Neural cell (in vitro differentiated cells): Measurements from ENCODE around the gene RPRML. TPM values are rescaled to one million over a fixed set of nuclear protein-coding genes. Genes with fewer than 3 reads are reported as not detected.

Experiments
- H2AFZ ChIP-seq: fragments of 200-600, 300-800 bp; sonication (generic), shearing (Covaris generic); 2 replicates; pipeline ENCODE4 v1.6.0; 2014; ENCODE audit warnings: low read depth, mild to moderate bottlenecking, antibody characterized with exemption, low read length, moderate library complexity
- H3F3A ChIP-seq: fragments of 200-600 bp; shearing (Covaris generic); 2 replicates; pipeline ENCODE4 v1.6.1; 2016; ENCODE audit warnings: mild to moderate bottlenecking, moderate library complexity, mixed read lengths, antibody characterized with exemption, low read length; ENCODE audit not compliant: insufficient read depth, poor library complexity, severe bottlenecking
- H3K27ac ChIP-seq: fragments of 200-600, 300-800 bp; sonication (generic), shearing (Covaris generic); 2 replicates; pipeline ENCODE4 v1.5.1; 2014; ENCODE audit warnings: mild to moderate bottlenecking, low read length, moderate library complexity
- H3K27me3 ChIP-seq: fragments of 300-800, 200-600 bp; sonication (generic), shearing (Covaris generic); 2 replicates; pipeline ENCODE4 v1.6.0; 2014; ENCODE audit warnings: mild to moderate bottlenecking, low read depth, low read length, moderate library complexity; ENCODE audit not compliant: insufficient read depth
- H3K36me3 ChIP-seq: fragments of 300-800, 200-600 bp; sonication (generic), shearing (Covaris generic); 2 replicates; pipeline ENCODE4 v1.5.1; 2014; ENCODE audit warnings: mild to moderate bottlenecking, antibody characterized with exemption, low read length, moderate library complexity; ENCODE audit not compliant: insufficient read depth
- H3K4me2 ChIP-seq: fragments of 300-800, 200-600 bp; sonication (generic), shearing (Covaris generic); 2 replicates; pipeline ENCODE4 v1.6.0; 2014; ENCODE audit warnings: mild to moderate bottlenecking, low read length
- H3K4me3 ChIP-seq: fragments of 300-800, 200-600 bp; sonication (generic), shearing (Covaris generic); 2 replicates; pipeline ENCODE4 v1.5.1; 2014; ENCODE audit warnings: mild to moderate bottlenecking, low read length, moderate library complexity
- H3K79me2 ChIP-seq: fragments of 200-600 bp; shearing (Covaris generic); replicated peaks from 2 replicates; pipeline ENCODE4 v1.6.0; 2014; ENCODE audit warnings: mild to moderate bottlenecking, low read length, moderate library complexity; ENCODE audit not compliant: insufficient read depth
- H3K9ac ChIP-seq: fragments of 300-800, 200-600 bp; sonication (generic), shearing (Covaris generic); 2 replicates; pipeline ENCODE4 v1.6.1; 2016; ENCODE audit warnings: mild to moderate bottlenecking, low read length, mixed read lengths
- H3K9me2 ChIP-seq: fragments of 200-600 bp; shearing (Covaris generic); 2 replicates; pipeline ENCODE4 v1.6.1; 2016; ENCODE audit warnings: mild to moderate bottlenecking, low read length, mixed read lengths; ENCODE audit not compliant: insufficient read depth
- H3K9me3 ChIP-seq: fragments of 200-600, 300-800 bp; sonication (generic), shearing (Covaris generic); 2 replicates; pipeline ENCODE4 v1.6.1; 2016; ENCODE audit warnings: mild to moderate bottlenecking, mixed run types, low read length, moderate library complexity, mixed read lengths
- H4K20me1 ChIP-seq: fragments of 200-600 bp; shearing (Covaris generic); 2 replicates; pipeline ENCODE4 v1.6.1; 2016; ENCODE audit warnings: mild to moderate bottlenecking, mixed run types; ENCODE audit not compliant: insufficient read depth
- EP300 ChIP-seq: fragments of 450-650 bp; conservative IDR thresholded peaks from 2 replicates; pipeline ENCODE4 v1.6.1; 2014; ENCODE audit warnings: antibody characterized with exemption, mild to moderate bottlenecking, moderate library complexity; ENCODE audit not compliant: poor library complexity, severe bottlenecking
- EZH2 ChIP-seq: fragments of 200-600, 300-800 bp; shearing (Covaris generic), sonication (generic); IDR thresholded peaks from 2 replicates; pipeline ENCODE4 v1.6.1; 2014; ENCODE audit warnings: antibody characterized with exemption, low read length, borderline replicate concordance, mild to moderate bottlenecking; ENCODE audit not compliant: insufficient read depth, poor library complexity, severe bottlenecking
- MXI1 ChIP-seq: fragments of 450-650 bp; conservative IDR thresholded peaks from 2 replicates; pipeline ENCODE4 v1.6.1; 2014; ENCODE audit warnings: antibody characterized with exemption, mild to moderate bottlenecking; ENCODE audit not compliant: poor library complexity, severe bottlenecking
- POLR2AphosphoS5 ChIP-seq: IDR thresholded peaks from 2 replicates; pipeline ENCODE4 v1.6.1; 2012
- RAD21 ChIP-seq: fragments of 450-650 bp; conservative IDR thresholded peaks from 2 replicates; pipeline ENCODE4 v1.6.1; 2014; ENCODE audit warnings: antibody characterized with exemption, mild to moderate bottlenecking, moderate library complexity
- SMC3 ChIP-seq: fragments of 450-650 bp; conservative IDR thresholded peaks from 2 replicates; pipeline ENCODE4 v1.6.1; 2014; ENCODE audit warnings: antibody characterized with exemption, mild to moderate bottlenecking, moderate library complexity; ENCODE audit not compliant: poor library complexity
- TAF1 ChIP-seq: IDR thresholded peaks from 2 replicates; pipeline ENCODE4 v1.6.1; 2012; ENCODE audit warnings: low read depth
- polyA plus RNA-seq: library from polyadenylated mRNA; depleted of rRNA; stranded (reverse); fragments of >200 nt; gene quantifications from 2 replicates; pipeline ENCODE4 v1.2.3, GENCODE V29; 2014
- TF ChIP-seq, protein P1 (sequence below): IDR thresholded peaks from 2 replicates; pipeline ENCODE4 v1.6.1; 2012; ENCODE audit warnings: borderline replicate concordance
- TF ChIP-seq, protein P2 (sequence below): fragments of 450-650 bp; IDR thresholded peaks from 2 replicates; pipeline ENCODE4 v1.5.1; 2014; ENCODE audit warnings: antibody characterized with exemption, mild to moderate bottlenecking, moderate library complexity; ENCODE audit not compliant: poor library complexity, severe bottlenecking

RPRML gene
- polyA plus RNA-seq, 1 donor from 2014 or later = 4.7 TPM

GRCh38 chr17:46950997-46951621, 27.9 kb downstream of the RPRML start:
- Histone ChIP-seq H3K9ac (no peak overlapping the region), H3K36me3 (no peaks in the 10 kb centered on the region), H3F3A (no peaks in the 10 kb centered on the region), H3K27ac (no peak overlapping the region), H3K9me3 (no peaks in the 10 kb centered on the region), H4K20me1 (no peaks in the 10 kb centered on the region), H3K9me2 (no peaks in the 10 kb centered on the region), H3K27me3 (no peaks in the 10 kb centered on the region), H2AFZ (no peak overlapping the region), H3K4me2 (no peak overlapping the region), H3K4me3 (no peak overlapping the region), H3K79me2 (no peaks in the 10 kb centered on the region)
- TF ChIP-seq EZH2 (no peak), TAF1 (no peak), EP300 (no peak), POLR2AphosphoS5 (no peak), MXI1 (no peak)

DNA sequence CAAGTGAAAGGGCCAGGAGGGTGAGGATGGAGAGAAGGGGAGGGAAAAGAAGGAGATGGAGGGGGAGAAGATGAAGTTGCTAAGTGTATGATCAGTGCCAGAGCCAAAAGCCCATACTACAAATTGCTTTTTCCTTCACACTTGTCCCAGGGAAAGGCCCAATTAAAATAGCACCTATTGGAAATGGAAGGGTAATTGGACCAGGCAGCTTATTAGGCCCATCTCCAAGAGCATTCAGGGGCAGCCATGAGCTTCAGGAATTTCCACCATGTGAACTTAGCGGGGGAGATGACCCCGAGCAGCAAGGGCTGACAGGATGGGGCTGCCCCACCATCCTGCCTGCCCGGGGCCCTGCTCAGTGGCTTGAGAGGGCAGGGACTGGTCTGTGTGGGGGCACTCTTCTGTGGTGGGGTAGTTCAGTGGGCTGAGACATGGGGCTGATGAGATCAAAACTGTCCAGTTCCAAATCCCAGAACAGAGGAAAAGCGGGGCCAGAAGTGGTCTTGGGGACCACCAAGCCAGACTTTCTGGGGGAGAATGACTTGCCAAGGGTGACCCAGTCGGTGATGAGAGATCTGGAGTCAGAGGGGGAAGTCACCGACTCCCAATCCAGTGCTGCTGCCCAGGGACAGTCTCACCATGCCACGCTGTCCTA, 28.6 kb downstream of the RPRML start:
- H3K79me2 ChIP-seq = no peaks in the 10 kb centered on the region
- TF ChIP-seq, protein P1, sequence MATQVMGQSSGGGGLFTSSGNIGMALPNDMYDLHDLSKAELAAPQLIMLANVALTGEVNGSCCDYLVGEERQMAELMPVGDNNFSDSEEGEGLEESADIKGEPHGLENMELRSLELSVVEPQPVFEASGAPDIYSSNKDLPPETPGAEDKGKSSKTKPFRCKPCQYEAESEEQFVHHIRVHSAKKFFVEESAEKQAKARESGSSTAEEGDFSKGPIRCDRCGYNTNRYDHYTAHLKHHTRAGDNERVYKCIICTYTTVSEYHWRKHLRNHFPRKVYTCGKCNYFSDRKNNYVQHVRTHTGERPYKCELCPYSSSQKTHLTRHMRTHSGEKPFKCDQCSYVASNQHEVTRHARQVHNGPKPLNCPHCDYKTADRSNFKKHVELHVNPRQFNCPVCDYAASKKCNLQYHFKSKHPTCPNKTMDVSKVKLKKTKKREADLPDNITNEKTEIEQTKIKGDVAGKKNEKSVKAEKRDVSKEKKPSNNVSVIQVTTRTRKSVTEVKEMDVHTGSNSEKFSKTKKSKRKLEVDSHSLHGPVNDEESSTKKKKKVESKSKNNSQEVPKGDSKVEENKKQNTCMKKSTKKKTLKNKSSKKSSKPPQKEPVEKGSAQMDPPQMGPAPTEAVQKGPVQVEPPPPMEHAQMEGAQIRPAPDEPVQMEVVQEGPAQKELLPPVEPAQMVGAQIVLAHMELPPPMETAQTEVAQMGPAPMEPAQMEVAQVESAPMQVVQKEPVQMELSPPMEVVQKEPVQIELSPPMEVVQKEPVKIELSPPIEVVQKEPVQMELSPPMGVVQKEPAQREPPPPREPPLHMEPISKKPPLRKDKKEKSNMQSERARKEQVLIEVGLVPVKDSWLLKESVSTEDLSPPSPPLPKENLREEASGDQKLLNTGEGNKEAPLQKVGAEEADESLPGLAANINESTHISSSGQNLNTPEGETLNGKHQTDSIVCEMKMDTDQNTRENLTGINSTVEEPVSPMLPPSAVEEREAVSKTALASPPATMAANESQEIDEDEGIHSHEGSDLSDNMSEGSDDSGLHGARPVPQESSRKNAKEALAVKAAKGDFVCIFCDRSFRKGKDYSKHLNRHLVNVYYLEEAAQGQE = no peak
- TF ChIP-seq EP300 = no peak
- TF ChIP-seq, protein P2, sequence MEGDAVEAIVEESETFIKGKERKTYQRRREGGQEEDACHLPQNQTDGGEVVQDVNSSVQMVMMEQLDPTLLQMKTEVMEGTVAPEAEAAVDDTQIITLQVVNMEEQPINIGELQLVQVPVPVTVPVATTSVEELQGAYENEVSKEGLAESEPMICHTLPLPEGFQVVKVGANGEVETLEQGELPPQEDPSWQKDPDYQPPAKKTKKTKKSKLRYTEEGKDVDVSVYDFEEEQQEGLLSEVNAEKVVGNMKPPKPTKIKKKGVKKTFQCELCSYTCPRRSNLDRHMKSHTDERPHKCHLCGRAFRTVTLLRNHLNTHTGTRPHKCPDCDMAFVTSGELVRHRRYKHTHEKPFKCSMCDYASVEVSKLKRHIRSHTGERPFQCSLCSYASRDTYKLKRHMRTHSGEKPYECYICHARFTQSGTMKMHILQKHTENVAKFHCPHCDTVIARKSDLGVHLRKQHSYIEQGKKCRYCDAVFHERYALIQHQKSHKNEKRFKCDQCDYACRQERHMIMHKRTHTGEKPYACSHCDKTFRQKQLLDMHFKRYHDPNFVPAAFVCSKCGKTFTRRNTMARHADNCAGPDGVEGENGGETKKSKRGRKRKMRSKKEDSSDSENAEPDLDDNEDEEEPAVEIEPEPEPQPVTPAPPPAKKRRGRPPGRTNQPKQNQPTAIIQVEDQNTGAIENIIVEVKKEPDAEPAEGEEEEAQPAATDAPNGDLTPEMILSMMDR = no peak
- no peak for TF ChIP-seq EZH2
- TF ChIP-seq MXI1 = no peak
- no peak for TF ChIP-seq SMC3
- TF ChIP-seq RAD21 = no peak
- no peak for TF ChIP-seq POLR2AphosphoS5
- TF ChIP-seq TAF1 = no peak
- no peaks in the 10 kb centered on the region for H3F3A ChIP-seq
- no peak overlapping the region for H3K27ac ChIP-seq
- no peak overlapping the region for H3K4me2 ChIP-seq
- no peak overlapping the region for H3K4me3 ChIP-seq
- no peaks in the 10 kb centered on the region for H4K20me1 ChIP-seq
- no peaks in the 10 kb centered on the region for H3K36me3 ChIP-seq
- H3K9me2 ChIP-seq = no peaks in the 10 kb centered on the region
- H2AFZ ChIP-seq = no peak overlapping the region
- H3K9ac ChIP-seq = no peak overlapping the region
- H3K9me3 ChIP-seq = no peaks in the 10 kb centered on the region
- H3K27me3 ChIP-seq = no peaks in the 10 kb centered on the region
